ENCODE results near the gene DYNLT1. TPM values are rescaled to one million over a fixed set of nuclear protein-coding genes. Genes with fewer than 3 reads are reported as not detected.

DYNLT1 gene
- total and polyA plus RNA-seq, 2 of the 13 experiments (the other 11 are each of a cell fraction or from before 2014, with no cell fraction given): 108 to 171 TPM

GRCh38 chr6:158668707-158669103, 24.2 kb upstream of the DYNLT1 start:
- ATAC-seq (no peak), FAIRE-seq (no peak), DNase-seq (ENCODE audit: low spot score) (no peak)
- H2AFZ ChIP-seq (ENCODE audit: low read length): no peak overlapping the region
- no peaks in the 10 kb centered on the region for H4K20me1 ChIP-seq (ENCODE audit: insufficient read depth, low read length)
- no TSS peak for BruUV-seq (replicated peaks)
- H3K4me2 ChIP-seq (ENCODE audit: low read depth, low read length): no peak overlapping the region
- POLR2A ChIA-PET: no interaction called here
- H3K9ac ChIP-seq (ENCODE audit: insufficient read depth, low read depth, low read length): no peak overlapping the region
- peaks cover 18 to 56% of the 10 kb centered on the region in 2 experiments; a peak in 4 of 5 replicates for H3K27me3 ChIP-seq (ENCODE audit: control insufficient read depth in 1 of 2, insufficient read depth in 2 of 2, low read length in 2 of 2)
- WGBS (ENCODE audit: low lambda C conversion rate): 29% methylated on average over 7 of the region's 7 CpGs
- TF ChIP-seq U2AF1 (optimal IDR thresholded peaks at IDR 0.05; ENCODE audit: low read depth, low read length) (no peak), ZSCAN25 (CRISPR knock-in tag; IDR thresholded peaks at IDR 0.05) (no peak), ZFP91 (CRISPR knock-in tag; IDR thresholded peaks at IDR 0.05; ENCODE audit: borderline replicate concordance) (no peak), RXRA (CRISPR knock-in tag; IDR thresholded peaks at IDR 0.05) (no peak), ZBTB20 (CRISPR knock-in tag; IDR thresholded peaks at IDR 0.05; ENCODE audit: borderline replicate concordance, low read depth) (no peak), FOXA1 (IDR thresholded peaks at IDR 0.05) (no peak), FOXA1 (CRISPR knock-in tag; IDR thresholded peaks at IDR 0.05) (no peak), ATM (IDR thresholded peaks at IDR 0.05; ENCODE audit: borderline replicate concordance) (no peak), GPBP1L1 (CRISPR knock-in tag; IDR thresholded peaks at IDR 0.05) (no peak), ZNF282 (IDR thresholded peaks at IDR 0.05; ENCODE audit: partially characterized antibody) (no peak), ZBTB38 (CRISPR knock-in tag; IDR thresholded peaks at IDR 0.05) (no peak), ZNF572 (CRISPR knock-in tag; IDR thresholded peaks at IDR 0.05) (no peak), ZNF644 (CRISPR knock-in tag; IDR thresholded peaks at IDR 0.05; ENCODE audit: low read depth) (no peak), ZNF143 (CRISPR knock-in tag; IDR thresholded peaks at IDR 0.05) (no peak), RARG (CRISPR knock-in tag; IDR thresholded peaks at IDR 0.05; ENCODE audit: low read depth) (no peak)
- intact Hi-C loops (cut with micrococcal nuclease; ENCODE audit: unreplicated experiment): no loop called here
- in situ Hi-C loops (cut with HindIII; ENCODE audit: extremely low pct_ligation_motif_present, low pct_unique_long_range_greater_than_20kb): no loop called here
- no peak overlapping the region for H3K27ac ChIP-seq (ENCODE audit: extremely low read length, insufficient read depth, low read length)
- CTCF ChIA-PET (ENCODE audit: low intra/inter-chr PET ratio, low total read pairs): no interaction called here
- H3K36me3 ChIP-seq (replicated peaks in 1 of 2; ENCODE audit: control insufficient read depth in 1 of 2, insufficient read depth in 2 of 2, low read length in 2 of 2): no peaks in the 10 kb centered on the region
- no peak overlapping the region for H3K4me3 ChIP-seq (replicated peaks in 1 of 3; ENCODE audit: insufficient read depth in 1 of 3, low read depth in 2 of 3, low read length in 3 of 3)
- H3K4me1 ChIP-seq (ENCODE audit: insufficient read depth, low read length): no peaks in the 10 kb centered on the region
- no peaks in the 10 kb centered on the region for H3K9me3 ChIP-seq (ENCODE audit: low read length)
- H3K79me2 ChIP-seq (ENCODE audit: insufficient read depth, low read length): no peaks in the 10 kb centered on the region
